WTC11 (cell line): ENCODE results near the gene OSM. TPM values are rescaled to one million over a fixed set of nuclear protein-coding genes. Genes with fewer than 3 reads are reported as not detected.

Experiments used
- ATAC-seq: fragments of 200-7000 bp; cut with Tn5 transposase; 2 replicates; pipeline ENCODE4 v1.10.0; 2021; ENCODE audit warnings: mild to moderate bottlenecking, moderate library complexity
- CTCF ChIA-PET: fragments of 300-600 bp; sonication (Branson Sonifier 250); formaldehyde crosslinking; loops from one replicate; lab custom pipeline; 2021; ENCODE audit warnings: antibody characterized with exemption; lab: Charles Lee
- POLR2A ChIA-PET: fragments of 350-600 bp; sonication (Branson Sonifier 250); formaldehyde crosslinking; loops from one replicate; lab custom pipeline; 2021; ENCODE audit warnings: antibody characterized with exemption; lab: Charles Lee
- DNase-seq: peaks from one replicate; pipeline ENCODE4 v3.0.0; 2021; ENCODE audit warnings: low spot score
- H3K27ac Mint-ChIP-seq: 2 replicates; pipeline ENCODE4 v1.8.0; 2021; ENCODE audit warnings: mixed read lengths
- H3K27me3 Mint-ChIP-seq: 2 replicates; pipeline ENCODE4 v1.8.0; 2021; ENCODE audit warnings: low read depth, mild to moderate bottlenecking, moderate library complexity, mixed read lengths
- H3K36me3 Mint-ChIP-seq: 2 replicates; pipeline ENCODE4 v1.8.0; 2021; ENCODE audit warnings: mixed read lengths
- H3K4me1 Mint-ChIP-seq: 2 replicates; pipeline ENCODE4 v1.8.0; 2022; ENCODE audit warnings: mixed read lengths
- H3K4me3 Mint-ChIP-seq: 2 replicates; pipeline ENCODE4 v1.8.0; 2021; ENCODE audit warnings: mild to moderate bottlenecking, moderate library complexity, mixed read lengths
- H3K9me3 Mint-ChIP-seq: 2 replicates; pipeline ENCODE4 v1.8.0; 2021; ENCODE audit warnings: mixed read lengths
- CREB1 ChIP-seq: sonication (generic); formaldehyde crosslinking; IDR thresholded peaks from 2 replicates; pipeline ENCODE4 v1.8.0; 2023; ENCODE audit warnings: mild to moderate bottlenecking, missing genetic modification reagents
- IRF2 ChIP-seq: sonication (generic); formaldehyde crosslinking; IDR thresholded peaks from 2 replicates; pipeline ENCODE4 v1.8.0; 2022; ENCODE audit warnings: low read depth, missing genetic modification reagents, borderline replicate concordance
- MAX ChIP-seq: sonication (generic); formaldehyde crosslinking; IDR thresholded peaks from 2 replicates; pipeline ENCODE4 v1.8.0; 2022; ENCODE audit warnings: mild to moderate bottlenecking, missing genetic modification reagents
- NFYB ChIP-seq: sonication (generic); formaldehyde crosslinking; conservative IDR thresholded peaks from 2 replicates; pipeline ENCODE4 v1.8.0; 2022; ENCODE audit warnings: low read depth, missing genetic modification reagents
- NR2C2 ChIP-seq: sonication (generic); formaldehyde crosslinking; IDR thresholded peaks from 2 replicates; pipeline ENCODE4 v1.8.0; 2022; ENCODE audit warnings: mild to moderate bottlenecking, missing genetic modification reagents
- RELA ChIP-seq: sonication (generic); formaldehyde crosslinking; IDR thresholded peaks from 2 replicates; pipeline ENCODE4 v1.8.1; 2022; ENCODE audit warnings: missing genetic modification reagents, mild to moderate bottlenecking, borderline replicate concordance
- SMAD3 ChIP-seq: sonication (generic); formaldehyde crosslinking; IDR thresholded peaks from 2 replicates; pipeline ENCODE4 v1.8.0; 2022; ENCODE audit warnings: missing genetic modification reagents, mild to moderate bottlenecking, borderline replicate concordance
- SOX15 ChIP-seq: fragments of 250-450 bp; sonication (Bioruptor Pico); IDR thresholded peaks from 2 replicates; pipeline ENCODE4 v1.9.0; 2021; ENCODE audit warnings: mild to moderate bottlenecking
- TEAD4 ChIP-seq: sonication (generic); formaldehyde crosslinking; IDR thresholded peaks from 2 replicates; pipeline ENCODE4 v1.8.0; 2022; ENCODE audit warnings: mild to moderate bottlenecking, missing genetic modification reagents
- ZBTB43 ChIP-seq: sonication (generic); formaldehyde crosslinking; IDR thresholded peaks from 2 replicates; pipeline ENCODE4 v1.8.1; 2023; ENCODE audit warnings: mild to moderate bottlenecking, missing genetic modification reagents
- ZNF219 ChIP-seq: sonication (generic); formaldehyde crosslinking; IDR thresholded peaks from 2 replicates; pipeline ENCODE4 v1.8.0; 2023; ENCODE audit warnings: missing genetic modification reagents, mild to moderate bottlenecking, borderline replicate concordance
- total RNA-seq: library from RNA; stranded (reverse); gene quantifications from 3 replicates; pipeline ENCODE4 v1.2.3, GENCODE V29; 2021
- TF ChIP-seq, protein P1 (sequence below): sonication (generic); formaldehyde crosslinking; IDR thresholded peaks from 2 replicates; pipeline ENCODE4 v1.8.1; 2023; ENCODE audit warnings: mild to moderate bottlenecking, missing genetic modification reagents
- TF ChIP-seq, protein P2 (sequence below): sonication (generic); formaldehyde crosslinking; IDR thresholded peaks from 2 replicates; pipeline ENCODE4 v1.8.0; 2023; ENCODE audit warnings: missing genetic modification reagents, mild to moderate bottlenecking, borderline replicate concordance
- TF ChIP-seq, protein P3 (sequence below): sonication (generic); formaldehyde crosslinking; IDR thresholded peaks from 2 replicates; pipeline ENCODE4 v1.8.0; 2022; ENCODE audit warnings: mild to moderate bottlenecking, missing genetic modification reagents
- TF ChIP-seq, protein P4 (sequence below): sonication (generic); formaldehyde crosslinking; IDR thresholded peaks from 2 replicates; pipeline ENCODE4 v1.8.1; 2022; ENCODE audit warnings: mild to moderate bottlenecking, moderate library complexity, missing genetic modification reagents
- TF ChIP-seq, protein P5 (sequence below): sonication (generic); formaldehyde crosslinking; IDR thresholded peaks from 2 replicates; pipeline ENCODE4 v1.8.1; 2022; ENCODE audit warnings: low read depth, missing genetic modification reagents, borderline replicate concordance
- TF ChIP-seq, protein P6 (sequence below): sonication (generic); formaldehyde crosslinking; IDR thresholded peaks from 2 replicates; pipeline ENCODE4 v1.8.0; 2022; ENCODE audit warnings: mild to moderate bottlenecking, missing genetic modification reagents
- TF ChIP-seq, protein P7 (sequence below): sonication (generic); formaldehyde crosslinking; IDR thresholded peaks from 2 replicates; pipeline ENCODE4 v1.8.0; 2022; ENCODE audit warnings: missing genetic modification reagents

The OSM gene
- total RNA-seq, 1 experiment from 2014 or later = not detected

DNA sequence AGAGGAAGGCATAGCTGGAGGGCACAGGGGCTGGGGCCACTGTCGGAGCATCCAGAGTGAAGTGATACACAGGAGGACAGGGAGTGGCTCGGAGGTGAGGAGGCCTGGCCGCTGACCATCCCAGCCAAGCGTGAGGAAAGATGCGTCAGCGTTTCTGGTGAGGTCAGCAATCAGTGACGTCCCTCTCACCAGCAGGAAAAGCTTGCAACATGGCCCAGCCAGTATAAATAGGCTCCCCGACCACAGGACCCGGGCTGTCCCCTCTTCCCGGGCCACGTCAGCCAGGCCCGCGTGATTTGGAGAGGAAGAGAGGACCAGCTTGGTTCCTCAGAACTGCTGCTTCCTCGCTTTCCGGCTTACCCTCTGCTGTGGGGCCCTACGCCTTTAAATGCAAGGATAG, 4.2 kb upstream of the OSM start:
- H3K9me3 Mint-ChIP-seq = no peaks in the 10 kb centered on the region
- 0 out of 2 replicates have a peak, but pooled peaks cover 1% of the 10 kb centered on the region for H3K4me1 Mint-ChIP-seq
- no peaks in the 10 kb centered on the region for H3K36me3 Mint-ChIP-seq
- no peak overlapping the region for H3K4me3 Mint-ChIP-seq
- ChIA-PET POLR2A (interaction anchor here (0.6 to 1.1 kb wide), 2 partner anchors 12 to 137 kb away, joined by 3 to 5 read pairs; no protein-coding TSS in a partner anchor), CTCF (interaction anchor here (0.6 to 3.6 kb wide), 5 partner anchors 10 to 960 kb away, joined by 3 to 19 read pairs (median 5); partner anchors contain the start of gene CASTOR1)
- H3K27ac Mint-ChIP-seq = no peak overlapping the region
- ATAC-seq (no peak), DNase-seq (no peak)
- no peaks in the 10 kb centered on the region; the same call in 1 of the 2 replicates for H3K27me3 Mint-ChIP-seq
- no peak for TF ChIP-seq NR2C2 (CRISPR knock-in tag)
- no peak for TF ChIP-seq ZNF219 (CRISPR knock-in tag)
- TF ChIP-seq, protein P1, sequence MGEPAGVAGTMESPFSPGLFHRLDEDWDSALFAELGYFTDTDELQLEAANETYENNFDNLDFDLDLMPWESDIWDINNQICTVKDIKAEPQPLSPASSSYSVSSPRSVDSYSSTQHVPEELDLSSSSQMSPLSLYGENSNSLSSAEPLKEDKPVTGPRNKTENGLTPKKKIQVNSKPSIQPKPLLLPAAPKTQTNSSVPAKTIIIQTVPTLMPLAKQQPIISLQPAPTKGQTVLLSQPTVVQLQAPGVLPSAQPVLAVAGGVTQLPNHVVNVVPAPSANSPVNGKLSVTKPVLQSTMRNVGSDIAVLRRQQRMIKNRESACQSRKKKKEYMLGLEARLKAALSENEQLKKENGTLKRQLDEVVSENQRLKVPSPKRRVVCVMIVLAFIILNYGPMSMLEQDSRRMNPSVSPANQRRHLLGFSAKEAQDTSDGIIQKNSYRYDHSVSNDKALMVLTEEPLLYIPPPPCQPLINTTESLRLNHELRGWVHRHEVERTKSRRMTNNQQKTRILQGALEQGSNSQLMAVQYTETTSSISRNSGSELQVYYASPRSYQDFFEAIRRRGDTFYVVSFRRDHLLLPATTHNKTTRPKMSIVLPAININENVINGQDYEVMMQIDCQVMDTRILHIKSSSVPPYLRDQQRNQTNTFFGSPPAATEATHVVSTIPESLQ (CRISPR knock-in tag) = no peak
- TF ChIP-seq CREB1 (CRISPR knock-in tag) = no peak
- TF ChIP-seq, protein P2, sequence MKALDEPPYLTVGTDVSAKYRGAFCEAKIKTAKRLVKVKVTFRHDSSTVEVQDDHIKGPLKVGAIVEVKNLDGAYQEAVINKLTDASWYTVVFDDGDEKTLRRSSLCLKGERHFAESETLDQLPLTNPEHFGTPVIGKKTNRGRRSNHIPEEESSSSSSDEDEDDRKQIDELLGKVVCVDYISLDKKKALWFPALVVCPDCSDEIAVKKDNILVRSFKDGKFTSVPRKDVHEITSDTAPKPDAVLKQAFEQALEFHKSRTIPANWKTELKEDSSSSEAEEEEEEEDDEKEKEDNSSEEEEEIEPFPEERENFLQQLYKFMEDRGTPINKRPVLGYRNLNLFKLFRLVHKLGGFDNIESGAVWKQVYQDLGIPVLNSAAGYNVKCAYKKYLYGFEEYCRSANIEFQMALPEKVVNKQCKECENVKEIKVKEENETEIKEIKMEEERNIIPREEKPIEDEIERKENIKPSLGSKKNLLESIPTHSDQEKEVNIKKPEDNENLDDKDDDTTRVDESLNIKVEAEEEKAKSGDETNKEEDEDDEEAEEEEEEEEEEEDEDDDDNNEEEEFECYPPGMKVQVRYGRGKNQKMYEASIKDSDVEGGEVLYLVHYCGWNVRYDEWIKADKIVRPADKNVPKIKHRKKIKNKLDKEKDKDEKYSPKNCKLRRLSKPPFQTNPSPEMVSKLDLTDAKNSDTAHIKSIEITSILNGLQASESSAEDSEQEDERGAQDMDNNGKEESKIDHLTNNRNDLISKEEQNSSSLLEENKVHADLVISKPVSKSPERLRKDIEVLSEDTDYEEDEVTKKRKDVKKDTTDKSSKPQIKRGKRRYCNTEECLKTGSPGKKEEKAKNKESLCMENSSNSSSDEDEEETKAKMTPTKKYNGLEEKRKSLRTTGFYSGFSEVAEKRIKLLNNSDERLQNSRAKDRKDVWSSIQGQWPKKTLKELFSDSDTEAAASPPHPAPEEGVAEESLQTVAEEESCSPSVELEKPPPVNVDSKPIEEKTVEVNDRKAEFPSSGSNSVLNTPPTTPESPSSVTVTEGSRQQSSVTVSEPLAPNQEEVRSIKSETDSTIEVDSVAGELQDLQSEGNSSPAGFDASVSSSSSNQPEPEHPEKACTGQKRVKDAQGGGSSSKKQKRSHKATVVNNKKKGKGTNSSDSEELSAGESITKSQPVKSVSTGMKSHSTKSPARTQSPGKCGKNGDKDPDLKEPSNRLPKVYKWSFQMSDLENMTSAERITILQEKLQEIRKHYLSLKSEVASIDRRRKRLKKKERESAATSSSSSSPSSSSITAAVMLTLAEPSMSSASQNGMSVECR (CRISPR knock-in tag) = no peak
- TF ChIP-seq IRF2 = no peak
- TF ChIP-seq, protein P3, sequence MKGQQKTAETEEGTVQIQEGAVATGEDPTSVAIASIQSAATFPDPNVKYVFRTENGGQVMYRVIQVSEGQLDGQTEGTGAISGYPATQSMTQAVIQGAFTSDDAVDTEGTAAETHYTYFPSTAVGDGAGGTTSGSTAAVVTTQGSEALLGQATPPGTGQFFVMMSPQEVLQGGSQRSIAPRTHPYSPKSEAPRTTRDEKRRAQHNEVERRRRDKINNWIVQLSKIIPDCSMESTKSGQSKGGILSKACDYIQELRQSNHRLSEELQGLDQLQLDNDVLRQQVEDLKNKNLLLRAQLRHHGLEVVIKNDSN (CRISPR knock-in tag) = no peak
- no peak for TF ChIP-seq SOX15 (CRISPR knock-in tag)
- no peak for TF ChIP-seq MAX
- TF ChIP-seq NFYB = no peak
- no peak for TF ChIP-seq RELA (CRISPR knock-in tag)
- TF ChIP-seq TEAD4 (CRISPR knock-in tag) = no peak

- Mint-ChIP-seq H3K27me3 (peaks cover 1% of the 10 kb centered on the region), H3K36me3 (no peaks in the 10 kb centered on the region), H3K9me3 (no peaks in the 10 kb centered on the region), H3K27ac (no peak overlapping the region), H3K4me1 (no peaks in the 10 kb centered on the region), H3K4me3 (no peak overlapping the region)
- DNase-seq = no peak
- ChIA-PET POLR2A (no interaction called here), CTCF (interaction anchor here (3.6 kb wide), 1 partner anchor 20 kb away, joined by 19 read pairs; the partner anchor contains the start of gene CASTOR1)
- no peak for ATAC-seq
- TF ChIP-seq ZBTB43 (CRISPR knock-in tag) (no peak), RELA (CRISPR knock-in tag) (no peak), SMAD3 (CRISPR knock-in tag) (no peak)
- TF ChIP-seq, protein P4, sequence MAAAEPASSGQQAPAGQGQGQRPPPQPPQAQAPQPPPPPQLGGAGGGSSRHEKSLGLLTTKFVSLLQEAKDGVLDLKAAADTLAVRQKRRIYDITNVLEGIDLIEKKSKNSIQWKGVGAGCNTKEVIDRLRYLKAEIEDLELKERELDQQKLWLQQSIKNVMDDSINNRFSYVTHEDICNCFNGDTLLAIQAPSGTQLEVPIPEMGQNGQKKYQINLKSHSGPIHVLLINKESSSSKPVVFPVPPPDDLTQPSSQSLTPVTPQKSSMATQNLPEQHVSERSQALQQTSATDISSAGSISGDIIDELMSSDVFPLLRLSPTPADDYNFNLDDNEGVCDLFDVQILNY = no peak
- TF ChIP-seq, protein P5, sequence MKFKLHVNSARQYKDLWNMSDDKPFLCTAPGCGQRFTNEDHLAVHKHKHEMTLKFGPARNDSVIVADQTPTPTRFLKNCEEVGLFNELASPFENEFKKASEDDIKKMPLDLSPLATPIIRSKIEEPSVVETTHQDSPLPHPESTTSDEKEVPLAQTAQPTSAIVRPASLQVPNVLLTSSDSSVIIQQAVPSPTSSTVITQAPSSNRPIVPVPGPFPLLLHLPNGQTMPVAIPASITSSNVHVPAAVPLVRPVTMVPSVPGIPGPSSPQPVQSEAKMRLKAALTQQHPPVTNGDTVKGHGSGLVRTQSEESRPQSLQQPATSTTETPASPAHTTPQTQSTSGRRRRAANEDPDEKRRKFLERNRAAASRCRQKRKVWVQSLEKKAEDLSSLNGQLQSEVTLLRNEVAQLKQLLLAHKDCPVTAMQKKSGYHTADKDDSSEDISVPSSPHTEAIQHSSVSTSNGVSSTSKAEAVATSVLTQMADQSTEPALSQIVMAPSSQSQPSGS (CRISPR knock-in tag) = no peak
- TF ChIP-seq, protein P6, sequence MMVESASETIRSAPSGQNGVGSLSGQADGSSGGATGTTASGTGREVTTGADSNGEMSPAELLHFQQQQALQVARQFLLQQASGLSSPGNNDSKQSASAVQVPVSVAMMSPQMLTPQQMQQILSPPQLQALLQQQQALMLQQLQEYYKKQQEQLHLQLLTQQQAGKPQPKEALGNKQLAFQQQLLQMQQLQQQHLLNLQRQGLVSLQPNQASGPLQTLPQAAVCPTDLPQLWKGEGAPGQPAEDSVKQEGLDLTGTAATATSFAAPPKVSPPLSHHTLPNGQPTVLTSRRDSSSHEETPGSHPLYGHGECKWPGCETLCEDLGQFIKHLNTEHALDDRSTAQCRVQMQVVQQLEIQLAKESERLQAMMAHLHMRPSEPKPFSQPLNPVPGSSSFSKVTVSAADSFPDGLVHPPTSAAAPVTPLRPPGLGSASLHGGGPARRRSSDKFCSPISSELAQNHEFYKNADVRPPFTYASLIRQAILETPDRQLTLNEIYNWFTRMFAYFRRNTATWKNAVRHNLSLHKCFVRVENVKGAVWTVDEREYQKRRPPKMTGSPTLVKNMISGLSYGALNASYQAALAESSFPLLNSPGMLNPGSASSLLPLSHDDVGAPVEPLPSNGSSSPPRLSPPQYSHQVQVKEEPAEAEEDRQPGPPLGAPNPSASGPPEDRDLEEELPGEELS (CRISPR knock-in tag) = no peak
- TF ChIP-seq, protein P7, sequence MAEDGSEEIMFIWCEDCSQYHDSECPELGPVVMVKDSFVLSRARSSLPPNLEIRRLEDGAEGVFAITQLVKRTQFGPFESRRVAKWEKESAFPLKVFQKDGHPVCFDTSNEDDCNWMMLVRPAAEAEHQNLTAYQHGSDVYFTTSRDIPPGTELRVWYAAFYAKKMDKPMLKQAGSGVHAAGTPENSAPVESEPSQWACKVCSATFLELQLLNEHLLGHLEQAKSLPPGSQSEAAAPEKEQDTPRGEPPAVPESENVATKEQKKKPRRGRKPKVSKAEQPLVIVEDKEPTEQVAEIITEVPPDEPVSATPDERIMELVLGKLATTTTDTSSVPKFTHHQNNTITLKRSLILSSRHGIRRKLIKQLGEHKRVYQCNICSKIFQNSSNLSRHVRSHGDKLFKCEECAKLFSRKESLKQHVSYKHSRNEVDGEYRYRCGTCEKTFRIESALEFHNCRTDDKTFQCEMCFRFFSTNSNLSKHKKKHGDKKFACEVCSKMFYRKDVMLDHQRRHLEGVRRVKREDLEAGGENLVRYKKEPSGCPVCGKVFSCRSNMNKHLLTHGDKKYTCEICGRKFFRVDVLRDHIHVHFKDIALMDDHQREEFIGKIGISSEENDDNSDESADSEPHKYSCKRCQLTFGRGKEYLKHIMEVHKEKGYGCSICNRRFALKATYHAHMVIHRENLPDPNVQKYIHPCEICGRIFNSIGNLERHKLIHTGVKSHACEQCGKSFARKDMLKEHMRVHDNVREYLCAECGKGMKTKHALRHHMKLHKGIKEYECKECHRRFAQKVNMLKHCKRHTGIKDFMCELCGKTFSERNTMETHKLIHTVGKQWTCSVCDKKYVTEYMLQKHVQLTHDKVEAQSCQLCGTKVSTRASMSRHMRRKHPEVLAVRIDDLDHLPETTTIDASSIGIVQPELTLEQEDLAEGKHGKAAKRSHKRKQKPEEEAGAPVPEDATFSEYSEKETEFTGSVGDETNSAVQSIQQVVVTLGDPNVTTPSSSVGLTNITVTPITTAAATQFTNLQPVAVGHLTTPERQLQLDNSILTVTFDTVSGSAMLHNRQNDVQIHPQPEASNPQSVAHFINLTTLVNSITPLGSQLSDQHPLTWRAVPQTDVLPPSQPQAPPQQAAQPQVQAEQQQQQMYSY (CRISPR knock-in tag) = no peak
Observed at GRCh38 chr22:30268331-30268730, 1.7 kb upstream of the OSM start.
